ENCODE data around the gene TBC1D9. TPM values are rescaled to one million over a fixed set of nuclear protein-coding genes. Genes with fewer than 3 reads are reported as not detected.

TBC1D9 gene
- polyA plus RNA-seq (2011; rRNA removed) (18.4 and 22.0 TPM in 2 replicates), polyA minus RNA-seq (2011; rRNA and poly(A)+ RNA removed) (31.3 and 38.4 TPM in 2 replicates)

- peak within 1 kb of the TSS; percentile 79 for H3K4me3 ChIP-seq (ENCODE audit: low read depth, low read length)
- no peak for DNase-seq (ENCODE audit: low read depth, low spot score)
- H3K9me3 ChIP-seq (ENCODE audit: control insufficient read depth, insufficient read depth, low read length): no peaks in the 10 kb centered on the region
- ChIA-PET CTCF (interaction anchor here (0.8 to 1.4 kb wide), 5 partner anchors 9 to 147 kb away, joined by 3 to 4 read pairs (median 3); no protein-coding TSS in a partner anchor), POLR2A (interaction anchor here (1.2 kb wide), 1 partner anchor 8 kb away, joined by 3 read pairs; no protein-coding TSS in a partner anchor)
- no peaks in the 10 kb centered on the region for H3K27me3 ChIP-seq (ENCODE audit: control insufficient read depth, insufficient read depth, low read length)
- no peak for TF ChIP-seq CTCF (IDR thresholded peaks at IDR 0.05; ENCODE audit: low read depth, low read length)
- peak within 1 kb of the TSS; percentile 61 for H3K27ac ChIP-seq (ENCODE audit: low read depth, low read length)
Observed at GRCh38 chr4:140756319-140757231, at the start of gene TBC1D9. Gene TBC1D9 (minus strand): TSS chr4:140756385. CDS start chr4:140756045, 340 bp downstream.

DNA sequence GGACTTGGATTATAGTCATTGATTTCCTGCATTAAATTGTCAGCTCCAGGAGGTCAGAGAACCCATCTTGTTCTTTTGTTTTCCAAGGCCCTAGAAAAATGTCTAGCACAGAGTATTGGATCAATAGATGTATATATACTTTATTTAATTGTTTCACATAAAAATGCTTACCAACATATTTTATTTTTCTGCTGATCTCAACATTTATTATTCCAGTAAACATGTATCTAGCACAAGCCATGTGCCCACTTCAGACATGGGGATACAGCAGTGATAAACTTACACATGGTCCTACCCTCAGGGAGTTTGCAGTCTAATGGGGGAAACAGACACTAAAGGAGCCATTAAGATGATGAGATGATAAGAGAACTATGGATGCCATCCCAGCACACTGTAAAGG lies 49.1 kb upstream of the TBC1D9 start:
- Histone ChIP-seq H3K27ac (ENCODE audit: low read depth, low read length) (no peak overlapping the region), H3K27me3 (ENCODE audit: control insufficient read depth, insufficient read depth, low read length) (peaks cover 11% of the 10 kb centered on the region), H3K9me3 (ENCODE audit: control insufficient read depth, insufficient read depth, low read length) (no peaks in the 10 kb centered on the region), H3K4me3 (ENCODE audit: low read depth, low read length) (no peak overlapping the region)
- TF ChIP-seq CTCF (IDR thresholded peaks at IDR 0.05; ENCODE audit: low read depth, low read length): no peak
- CTCF ChIA-PET: no interaction called here
- POLR2A ChIA-PET: no interaction called here
- DNase-seq (ENCODE audit: low read depth, low spot score): no peak

DNA sequence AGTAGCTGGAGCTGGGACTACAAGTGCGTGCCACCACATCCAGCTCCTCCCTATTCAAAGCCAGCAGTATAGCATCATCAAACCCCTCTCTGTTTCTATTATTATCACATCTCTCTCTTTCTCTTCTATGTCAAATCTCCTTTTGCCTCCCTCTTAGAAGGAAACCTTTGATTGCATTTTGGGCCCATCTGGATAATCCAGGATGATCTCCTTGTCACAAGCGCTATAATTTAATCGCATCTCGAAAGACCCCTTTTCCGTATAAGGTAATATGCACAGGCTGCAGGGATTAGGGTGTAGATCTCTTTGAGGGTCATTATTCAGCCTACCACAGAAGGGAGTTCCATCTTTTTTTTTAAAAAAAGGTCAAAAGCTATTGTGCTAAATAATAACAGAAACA lies 46.4 kb upstream of the TBC1D9 start:
- no peak for DNase-seq (ENCODE audit: low read depth, low spot score)
- CTCF ChIA-PET: no interaction called here
- no peak overlapping the region for H3K27ac ChIP-seq (ENCODE audit: low read depth, low read length)
- H3K4me3 ChIP-seq (ENCODE audit: low read depth, low read length): no peak overlapping the region
- POLR2A ChIA-PET: no interaction called here
- TF ChIP-seq CTCF (IDR thresholded peaks at IDR 0.05; ENCODE audit: low read depth, low read length): no peak
- H3K9me3 ChIP-seq (ENCODE audit: control insufficient read depth, insufficient read depth, low read length): no peaks in the 10 kb centered on the region
- H3K27me3 ChIP-seq (ENCODE audit: control insufficient read depth, insufficient read depth, low read length): peaks cover 9% of the 10 kb centered on the region

DNA sequence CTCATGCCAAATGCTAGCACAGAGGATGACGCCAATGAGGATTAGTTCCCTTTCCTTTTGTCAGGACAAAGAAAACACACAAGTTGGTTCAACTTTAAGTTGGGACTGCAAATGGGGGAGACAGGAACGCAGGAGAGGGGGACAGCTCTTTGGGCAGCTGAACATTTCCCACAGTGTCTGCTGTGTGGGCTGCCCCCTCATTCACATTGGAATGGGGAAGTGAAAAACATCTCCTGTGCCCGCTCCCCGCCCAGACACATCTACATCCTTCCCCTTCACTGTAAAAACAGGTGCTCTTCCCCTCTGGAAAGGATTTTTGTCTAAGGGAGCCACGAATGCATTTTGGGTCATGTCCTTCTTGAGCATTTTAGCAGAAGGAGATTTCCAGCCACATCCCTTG lies 44.5 kb upstream of the TBC1D9 start:
- TF ChIP-seq CTCF (IDR thresholded peaks at IDR 0.05; ENCODE audit: low read depth, low read length): no peak
- DNase-seq (ENCODE audit: low read depth, low spot score): no peak
- POLR2A ChIA-PET: no interaction called here
- Histone ChIP-seq H3K27me3 (ENCODE audit: control insufficient read depth, insufficient read depth, low read length) (peaks cover 8% of the 10 kb centered on the region), H3K27ac (ENCODE audit: low read depth, low read length) (no peak overlapping the region), H3K4me3 (ENCODE audit: low read depth, low read length) (no peak overlapping the region), H3K9me3 (ENCODE audit: control insufficient read depth, insufficient read depth, low read length) (no peaks in the 10 kb centered on the region)
- CTCF ChIA-PET: interaction anchor here (0.6 kb wide), 1 partner anchor 290 kb away, joined by 3 read pairs; no protein-coding TSS in a partner anchor

- POLR2A ChIA-PET: no interaction called here
- Histone ChIP-seq H3K4me3 (ENCODE audit: low read depth, low read length) (no peak overlapping the region), H3K27me3 (ENCODE audit: control insufficient read depth, insufficient read depth, low read length) (peaks cover 7% of the 10 kb centered on the region), H3K27ac (ENCODE audit: low read depth, low read length) (no peak overlapping the region), H3K9me3 (ENCODE audit: control insufficient read depth, insufficient read depth, low read length) (no peaks in the 10 kb centered on the region)
- no peak for TF ChIP-seq CTCF (IDR thresholded peaks at IDR 0.05; ENCODE audit: low read depth, low read length)
- no peak for DNase-seq (ENCODE audit: low read depth, low spot score)
- CTCF ChIA-PET: no interaction called here
Observed at GRCh38 chr4:140799686-140800225, 43.6 kb upstream of the TBC1D9 start.
